WTC11 (cell line): ENCODE measurements around the gene GFOD2. TPM values are rescaled to one million over a fixed set of nuclear protein-coding genes. Genes with fewer than 3 reads are reported as not detected.

Source experiments
- ATAC-seq: fragments of 200-7000 bp; cut with Tn5 transposase; 2 replicates; pipeline ENCODE4 v1.10.0; 2021; ENCODE audit warnings: mild to moderate bottlenecking, moderate library complexity
- CTCF ChIA-PET: fragments of 300-600 bp; sonication (Branson Sonifier 250); formaldehyde crosslinking; loops from one replicate; lab custom pipeline; 2021; ENCODE audit warnings: antibody characterized with exemption; lab: Charles Lee
- POLR2A ChIA-PET: fragments of 350-600 bp; sonication (Branson Sonifier 250); formaldehyde crosslinking; loops from one replicate; lab custom pipeline; 2021; ENCODE audit warnings: antibody characterized with exemption; lab: Charles Lee
- DNase-seq: peaks from one replicate; pipeline ENCODE4 v3.0.0; 2021; ENCODE audit warnings: low spot score
- H3K27ac Mint-ChIP-seq: 2 replicates; pipeline ENCODE4 v1.8.0; 2021; ENCODE audit warnings: mixed read lengths
- H3K27me3 Mint-ChIP-seq: 2 replicates; pipeline ENCODE4 v1.8.0; 2021; ENCODE audit warnings: low read depth, mild to moderate bottlenecking, moderate library complexity, mixed read lengths
- H3K36me3 Mint-ChIP-seq: 2 replicates; pipeline ENCODE4 v1.8.0; 2021; ENCODE audit warnings: mixed read lengths
- H3K4me1 Mint-ChIP-seq: 2 replicates; pipeline ENCODE4 v1.8.0; 2022; ENCODE audit warnings: mixed read lengths
- H3K4me3 Mint-ChIP-seq: 2 replicates; pipeline ENCODE4 v1.8.0; 2021; ENCODE audit warnings: mild to moderate bottlenecking, moderate library complexity, mixed read lengths
- H3K9me3 Mint-ChIP-seq: 2 replicates; pipeline ENCODE4 v1.8.0; 2021; ENCODE audit warnings: mixed read lengths
- CREM ChIP-seq: sonication (generic); formaldehyde crosslinking; IDR thresholded peaks from 2 replicates; pipeline ENCODE4 v1.8.1; 2022; ENCODE audit warnings: mild to moderate bottlenecking, missing genetic modification reagents, moderate library complexity
- ELF4 ChIP-seq: sonication (generic); formaldehyde crosslinking; IDR thresholded peaks from 2 replicates; pipeline ENCODE4 v1.8.1; 2022; ENCODE audit warnings: low read depth, mild to moderate bottlenecking, moderate library complexity, missing genetic modification reagents
- ESRRA ChIP-seq: sonication (generic); formaldehyde crosslinking; IDR thresholded peaks from 2 replicates; pipeline ENCODE4 v1.8.1; 2022; ENCODE audit warnings: mild to moderate bottlenecking, missing genetic modification reagents, borderline replicate concordance
- FOXP1 ChIP-seq: sonication (generic); formaldehyde crosslinking; IDR thresholded peaks from 2 replicates; pipeline ENCODE4 v1.8.0; 2022; ENCODE audit warnings: missing genetic modification reagents, mild to moderate bottlenecking, moderate library complexity, borderline replicate concordance
- GTF2I ChIP-seq: fragments of 250-450 bp; sonication (Bioruptor Pico); conservative IDR thresholded peaks from 2 replicates; pipeline ENCODE4 v1.4.0; 2021; ENCODE audit warnings: mild to moderate bottlenecking
- MXD4 ChIP-seq: fragments of 250-450 bp; sonication (Bioruptor Pico); IDR thresholded peaks from 2 replicates; pipeline ENCODE4 v1.8.0; 2021; ENCODE audit warnings: mild to moderate bottlenecking, moderate library complexity, borderline replicate concordance
- NFATC4 ChIP-seq: fragments of 250-450 bp; sonication (Bioruptor Pico); IDR thresholded peaks from 2 replicates; pipeline ENCODE4 v1.9.0; 2021; ENCODE audit warnings: mild to moderate bottlenecking
- NR1H2 ChIP-seq: sonication (generic); formaldehyde crosslinking; IDR thresholded peaks from 2 replicates; pipeline ENCODE4 v1.9.0; 2021; ENCODE audit warnings: mild to moderate bottlenecking, moderate library complexity, missing genetic modification reagents
- RORB ChIP-seq: fragments of 250-450 bp; sonication (Bioruptor Pico); IDR thresholded peaks from 2 replicates; pipeline ENCODE4 v1.9.0; 2021; ENCODE audit warnings: mild to moderate bottlenecking
- SP1 ChIP-seq: sonication (generic); formaldehyde crosslinking; conservative IDR thresholded peaks from 2 replicates; pipeline ENCODE4 v1.8.1; 2022; ENCODE audit warnings: missing genetic modification reagents
- TEAD1 ChIP-seq: sonication (generic); formaldehyde crosslinking; IDR thresholded peaks from 2 replicates; pipeline ENCODE4 v1.8.0; 2022; ENCODE audit warnings: mild to moderate bottlenecking, missing genetic modification reagents
- USF2 ChIP-seq: sonication (generic); formaldehyde crosslinking; IDR thresholded peaks from 2 replicates; pipeline ENCODE4 v1.8.1; 2023; ENCODE audit warnings: mild to moderate bottlenecking, missing genetic modification reagents, moderate library complexity
- total RNA-seq: library from RNA; stranded (reverse); gene quantifications from 3 replicates; pipeline ENCODE4 v1.2.3, GENCODE V29; 2021
- TF ChIP-seq, protein P1 (sequence below): fragments of 250-450 bp; sonication (Bioruptor Pico); IDR thresholded peaks from 2 replicates; pipeline ENCODE4 v2.1.2; 2022; ENCODE audit warnings: mild to moderate bottlenecking, moderate library complexity
- TF ChIP-seq, protein P2 (sequence below): sonication (generic); formaldehyde crosslinking; conservative IDR thresholded peaks from 2 replicates; pipeline ENCODE4 v1.8.1; 2023; ENCODE audit warnings: mild to moderate bottlenecking, low read depth, missing genetic modification reagents, moderate library complexity
- TF ChIP-seq, protein P3 (sequence below): sonication (generic); formaldehyde crosslinking; IDR thresholded peaks from 2 replicates; pipeline ENCODE4 v1.8.0; 2022; ENCODE audit warnings: mild to moderate bottlenecking, missing genetic modification reagents
- TF ChIP-seq, protein P4 (sequence below): sonication (generic); formaldehyde crosslinking; IDR thresholded peaks from 2 replicates; pipeline ENCODE4 v1.8.1; 2022; ENCODE audit warnings: mild to moderate bottlenecking, moderate library complexity, missing genetic modification reagents
- TF ChIP-seq, protein P5 (sequence below): sonication (generic); formaldehyde crosslinking; IDR thresholded peaks from 2 replicates; pipeline ENCODE4 v1.8.0; 2023; ENCODE audit warnings: missing genetic modification reagents
- TF ChIP-seq, protein P6 (sequence below): fragments of 200-600 bp; IDR thresholded peaks from 2 replicates; pipeline ENCODE4 v1.8.0; 2022; ENCODE audit warnings: antibody characterized with exemption

Gene GFOD2
- total RNA-seq, 1 experiment from 2014 or later, result 29.5 TPM

GRCh38 chr16:67719778-67720144 is 645 bp upstream of the GFOD2 start:
- DNase-seq (no peak), ATAC-seq (peak; percentile 12; the same call in 1 of the 2 replicates)
- CTCF ChIA-PET, result interaction anchor here (0.6 to 3.7 kb wide), 17 partner anchors 27 to 288 kb away, joined by 3 to 18 read pairs (median 5); partner anchors contain the start of genes ATP6V0D1, C16orf86, CTCF and ENKD1
- Mint-ChIP-seq H3K36me3 (no peaks in the 10 kb centered on the region), H3K27me3 (no peaks in the 10 kb centered on the region), H3K4me1 (peaks cover 19% of the 10 kb centered on the region), H3K9me3 (no peaks in the 10 kb centered on the region), H3K4me3 (peak overlapping the region; percentile 91), H3K27ac (peak overlapping the region; percentile 82)
- TF ChIP-seq ELF4, result no peak
- TF ChIP-seq CREM (CRISPR knock-in tag), result 0 out of 2 replicates have a peak, but pooled peaks have one; percentile 3
- peak; percentile 30; the same call in 1 of the 2 replicates for TF ChIP-seq USF2 (CRISPR knock-in tag)
- POLR2A ChIA-PET, result interaction anchor here (0.6 to 1.3 kb wide), 4 partner anchors 25 to 117 kb away, joined by 3 to 11 read pairs (median 6); partner anchors contain the start of genes RANBP10 and TSNAXIP1

- TF ChIP-seq USF2 (CRISPR knock-in tag), result 0 out of 2 replicates have a peak, but pooled peaks have one; percentile 10
- TF ChIP-seq, protein P1, sequence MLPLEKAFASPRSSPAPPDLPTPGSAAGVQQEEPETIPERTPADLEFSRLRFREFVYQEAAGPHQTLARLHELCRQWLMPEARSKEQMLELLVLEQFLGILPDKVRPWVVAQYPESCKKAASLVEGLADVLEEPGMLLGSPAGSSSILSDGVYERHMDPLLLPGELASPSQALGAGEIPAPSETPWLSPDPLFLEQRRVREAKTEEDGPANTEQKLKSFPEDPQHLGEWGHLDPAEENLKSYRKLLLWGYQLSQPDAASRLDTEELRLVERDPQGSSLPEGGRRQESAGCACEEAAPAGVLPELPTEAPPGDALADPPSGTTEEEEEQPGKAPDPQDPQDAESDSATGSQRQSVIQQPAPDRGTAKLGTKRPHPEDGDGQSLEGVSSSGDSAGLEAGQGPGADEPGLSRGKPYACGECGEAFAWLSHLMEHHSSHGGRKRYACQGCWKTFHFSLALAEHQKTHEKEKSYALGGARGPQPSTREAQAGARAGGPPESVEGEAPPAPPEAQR (CRISPR knock-in tag), result no peak
- TF ChIP-seq, protein P2, sequence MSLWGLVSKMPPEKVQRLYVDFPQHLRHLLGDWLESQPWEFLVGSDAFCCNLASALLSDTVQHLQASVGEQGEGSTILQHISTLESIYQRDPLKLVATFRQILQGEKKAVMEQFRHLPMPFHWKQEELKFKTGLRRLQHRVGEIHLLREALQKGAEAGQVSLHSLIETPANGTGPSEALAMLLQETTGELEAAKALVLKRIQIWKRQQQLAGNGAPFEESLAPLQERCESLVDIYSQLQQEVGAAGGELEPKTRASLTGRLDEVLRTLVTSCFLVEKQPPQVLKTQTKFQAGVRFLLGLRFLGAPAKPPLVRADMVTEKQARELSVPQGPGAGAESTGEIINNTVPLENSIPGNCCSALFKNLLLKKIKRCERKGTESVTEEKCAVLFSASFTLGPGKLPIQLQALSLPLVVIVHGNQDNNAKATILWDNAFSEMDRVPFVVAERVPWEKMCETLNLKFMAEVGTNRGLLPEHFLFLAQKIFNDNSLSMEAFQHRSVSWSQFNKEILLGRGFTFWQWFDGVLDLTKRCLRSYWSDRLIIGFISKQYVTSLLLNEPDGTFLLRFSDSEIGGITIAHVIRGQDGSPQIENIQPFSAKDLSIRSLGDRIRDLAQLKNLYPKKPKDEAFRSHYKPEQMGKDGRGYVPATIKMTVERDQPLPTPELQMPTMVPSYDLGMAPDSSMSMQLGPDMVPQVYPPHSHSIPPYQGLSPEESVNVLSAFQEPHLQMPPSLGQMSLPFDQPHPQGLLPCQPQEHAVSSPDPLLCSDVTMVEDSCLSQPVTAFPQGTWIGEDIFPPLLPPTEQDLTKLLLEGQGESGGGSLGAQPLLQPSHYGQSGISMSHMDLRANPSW, result no peak
- peaks cover 26% of the 10 kb centered on the region for H3K4me1 Mint-ChIP-seq
- H3K27ac Mint-ChIP-seq, result peak overlapping the region; percentile 73; the same call in 1 of the 2 replicates
- ChIA-PET CTCF (interaction anchor here (1.0 to 3.7 kb wide), 10 partner anchors 46 to 237 kb away, joined by 3 to 18 read pairs (median 8); partner anchors contain the start of genes ATP6V0D1, C16orf86, CTCF and ENKD1), POLR2A (interaction anchor here (1.0 to 1.3 kb wide), 2 partner anchors 88 to 98 kb away, joined by 7 to 11 read pairs; partner anchors contain the start of genes RANBP10 and TSNAXIP1)
- no peak for DNase-seq
- H3K36me3 Mint-ChIP-seq, result no peaks in the 10 kb centered on the region
- no peaks in the 10 kb centered on the region for H3K27me3 Mint-ChIP-seq
- no peaks in the 10 kb centered on the region for H3K9me3 Mint-ChIP-seq
- peak; percentile 45 for ATAC-seq
- H3K4me3 Mint-ChIP-seq, result peak overlapping the region; percentile 91
These were observed 458 bp downstream of the GFOD2 start for GRCh38 chr16:67718668-67719047.

GRCh38 chr16:67716097-67716496 is 3.0 kb downstream of the GFOD2 start:
- POLR2A ChIA-PET, result no interaction called here
- Mint-ChIP-seq H3K4me1 (peaks cover 33% of the 10 kb centered on the region), H3K9me3 (no peaks in the 10 kb centered on the region), H3K27ac (no peak overlapping the region), H3K4me3 (no peak overlapping the region), H3K36me3 (peaks cover 5% of the 10 kb centered on the region; the same call in 1 of the 2 replicates), H3K27me3 (no peaks in the 10 kb centered on the region)
- no peak for ATAC-seq
- no peak for DNase-seq
- CTCF ChIA-PET, result interaction anchor here (1.1 kb wide), 1 partner anchor 43 kb away, joined by 4 read pairs; no protein-coding TSS in a partner anchor
- TF ChIP-seq, protein P3, sequence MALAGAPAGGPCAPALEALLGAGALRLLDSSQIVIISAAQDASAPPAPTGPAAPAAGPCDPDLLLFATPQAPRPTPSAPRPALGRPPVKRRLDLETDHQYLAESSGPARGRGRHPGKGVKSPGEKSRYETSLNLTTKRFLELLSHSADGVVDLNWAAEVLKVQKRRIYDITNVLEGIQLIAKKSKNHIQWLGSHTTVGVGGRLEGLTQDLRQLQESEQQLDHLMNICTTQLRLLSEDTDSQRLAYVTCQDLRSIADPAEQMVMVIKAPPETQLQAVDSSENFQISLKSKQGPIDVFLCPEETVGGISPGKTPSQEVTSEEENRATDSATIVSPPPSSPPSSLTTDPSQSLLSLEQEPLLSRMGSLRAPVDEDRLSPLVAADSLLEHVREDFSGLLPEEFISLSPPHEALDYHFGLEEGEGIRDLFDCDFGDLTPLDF (CRISPR knock-in tag), result no peak
- TF ChIP-seq, protein P4, sequence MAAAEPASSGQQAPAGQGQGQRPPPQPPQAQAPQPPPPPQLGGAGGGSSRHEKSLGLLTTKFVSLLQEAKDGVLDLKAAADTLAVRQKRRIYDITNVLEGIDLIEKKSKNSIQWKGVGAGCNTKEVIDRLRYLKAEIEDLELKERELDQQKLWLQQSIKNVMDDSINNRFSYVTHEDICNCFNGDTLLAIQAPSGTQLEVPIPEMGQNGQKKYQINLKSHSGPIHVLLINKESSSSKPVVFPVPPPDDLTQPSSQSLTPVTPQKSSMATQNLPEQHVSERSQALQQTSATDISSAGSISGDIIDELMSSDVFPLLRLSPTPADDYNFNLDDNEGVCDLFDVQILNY (CRISPR knock-in tag), result no peak
- TF ChIP-seq, protein P1 (CRISPR knock-in tag), result no peak
- no peak for TF ChIP-seq RORB
- TF ChIP-seq ESRRA, result no peak
- TF ChIP-seq FOXP1, result no peak
- no peak for TF ChIP-seq TEAD1 (CRISPR knock-in tag)
- no peak for TF ChIP-seq MXD4 (CRISPR knock-in tag)
- TF ChIP-seq, protein P5, sequence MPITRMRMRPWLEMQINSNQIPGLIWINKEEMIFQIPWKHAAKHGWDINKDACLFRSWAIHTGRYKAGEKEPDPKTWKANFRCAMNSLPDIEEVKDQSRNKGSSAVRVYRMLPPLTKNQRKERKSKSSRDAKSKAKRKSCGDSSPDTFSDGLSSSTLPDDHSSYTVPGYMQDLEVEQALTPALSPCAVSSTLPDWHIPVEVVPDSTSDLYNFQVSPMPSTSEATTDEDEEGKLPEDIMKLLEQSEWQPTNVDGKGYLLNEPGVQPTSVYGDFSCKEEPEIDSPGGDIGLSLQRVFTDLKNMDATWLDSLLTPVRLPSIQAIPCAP, result no peak
- TF ChIP-seq NR1H2 (CRISPR knock-in tag), result no peak
- TF ChIP-seq NFATC4 (CRISPR knock-in tag), result no peak
- no peak for TF ChIP-seq ELF4
- TF ChIP-seq GTF2I (CRISPR knock-in tag), result no peak
- TF ChIP-seq, protein P6, sequence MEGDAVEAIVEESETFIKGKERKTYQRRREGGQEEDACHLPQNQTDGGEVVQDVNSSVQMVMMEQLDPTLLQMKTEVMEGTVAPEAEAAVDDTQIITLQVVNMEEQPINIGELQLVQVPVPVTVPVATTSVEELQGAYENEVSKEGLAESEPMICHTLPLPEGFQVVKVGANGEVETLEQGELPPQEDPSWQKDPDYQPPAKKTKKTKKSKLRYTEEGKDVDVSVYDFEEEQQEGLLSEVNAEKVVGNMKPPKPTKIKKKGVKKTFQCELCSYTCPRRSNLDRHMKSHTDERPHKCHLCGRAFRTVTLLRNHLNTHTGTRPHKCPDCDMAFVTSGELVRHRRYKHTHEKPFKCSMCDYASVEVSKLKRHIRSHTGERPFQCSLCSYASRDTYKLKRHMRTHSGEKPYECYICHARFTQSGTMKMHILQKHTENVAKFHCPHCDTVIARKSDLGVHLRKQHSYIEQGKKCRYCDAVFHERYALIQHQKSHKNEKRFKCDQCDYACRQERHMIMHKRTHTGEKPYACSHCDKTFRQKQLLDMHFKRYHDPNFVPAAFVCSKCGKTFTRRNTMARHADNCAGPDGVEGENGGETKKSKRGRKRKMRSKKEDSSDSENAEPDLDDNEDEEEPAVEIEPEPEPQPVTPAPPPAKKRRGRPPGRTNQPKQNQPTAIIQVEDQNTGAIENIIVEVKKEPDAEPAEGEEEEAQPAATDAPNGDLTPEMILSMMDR, result no peak
- TF ChIP-seq SP1 (CRISPR knock-in tag), result no peak
